HepG2 (cell line): Measurements from ENCODE around the gene RMI2. TPM values are rescaled to one million over a fixed set of nuclear protein-coding genes. Genes with fewer than 3 reads are reported as not detected.

Experiments
- CEBPG ChIP-seq: IDR thresholded peaks from 2 replicates; pipeline ENCODE4 v1.6.1; 2016
- GATAD2A ChIP-seq: IDR thresholded peaks from 2 replicates; pipeline ENCODE4 v1.6.1; 2016
- KAT7 ChIP-seq: IDR thresholded peaks from 2 replicates; pipeline ENCODE4 v1.6.1; 2018; ENCODE audit warnings: borderline replicate concordance, missing compliant biosample characterization
- NFATC3 ChIP-seq: sonication (generic); formaldehyde crosslinking; IDR thresholded peaks from 2 replicates; pipeline ENCODE4 v1.5.1; 2020; ENCODE audit warnings: mild to moderate bottlenecking, missing genetic modification reagents
- NFRKB ChIP-seq: fragments of 450-650 bp; IDR thresholded peaks from 2 replicates; pipeline ENCODE4 v1.6.1; 2017
- POGZ ChIP-seq: sonication (generic); formaldehyde crosslinking; IDR thresholded peaks from 2 replicates; pipeline ENCODE4 v1.4.0; 2020; ENCODE audit warnings: mild to moderate bottlenecking, missing genetic modification reagents
- RARA ChIP-seq: IDR thresholded peaks from 2 replicates; pipeline ENCODE4 v1.6.1; 2016; ENCODE audit warnings: missing genetic modification reagents, missing compliant biosample characterization
- RARG ChIP-seq: sonication (generic); formaldehyde crosslinking; IDR thresholded peaks from 2 replicates; pipeline ENCODE4 v1.4.0; 2020; ENCODE audit warnings: low read depth, mild to moderate bottlenecking, missing genetic modification reagents
- SNAI1 ChIP-seq: sonication (generic); formaldehyde crosslinking; IDR thresholded peaks from 2 replicates; pipeline ENCODE4 v1.5.0; 2020; ENCODE audit warnings: mild to moderate bottlenecking, missing genetic modification reagents, borderline replicate concordance
- SOX5 ChIP-seq: IDR thresholded peaks from 2 replicates; pipeline ENCODE4 v1.6.1; 2016; ENCODE audit warnings: borderline replicate concordance
- THYN1 ChIP-seq: sonication (generic); formaldehyde crosslinking; IDR thresholded peaks from 2 replicates; pipeline ENCODE4 v1.8.1; 2023; ENCODE audit warnings: low read depth, mild to moderate bottlenecking, moderate library complexity, missing genetic modification reagents, borderline replicate concordance
- ZC3H4 ChIP-seq: sonication (generic); formaldehyde crosslinking; IDR thresholded peaks from 2 replicates; pipeline ENCODE4 v1.4.0; 2020; ENCODE audit warnings: missing genetic modification reagents, borderline replicate concordance
- ZFP37 ChIP-seq: sonication (generic); formaldehyde crosslinking; IDR thresholded peaks from 2 replicates; pipeline ENCODE4 v1.4.0; 2020; ENCODE audit warnings: missing genetic modification reagents, borderline replicate concordance
- ZFP62 ChIP-seq: sonication (generic); formaldehyde crosslinking; IDR thresholded peaks from 2 replicates; pipeline ENCODE4 v1.4.0; 2020; ENCODE audit warnings: missing genetic modification reagents
- ZFX ChIP-seq: sonication (generic); formaldehyde crosslinking; IDR thresholded peaks from 2 replicates; pipeline ENCODE4 v1.4.0; 2020; ENCODE audit warnings: mild to moderate bottlenecking, low read depth, missing genetic modification reagents, moderate library complexity
- ZIK1 ChIP-seq: sonication (generic); formaldehyde crosslinking; IDR thresholded peaks from 2 replicates; pipeline ENCODE4 v1.5.0; 2020; ENCODE audit warnings: mild to moderate bottlenecking, low read depth, missing genetic modification reagents, borderline replicate concordance
- ZNF230 ChIP-seq: sonication (generic); formaldehyde crosslinking; IDR thresholded peaks from 2 replicates; pipeline ENCODE4 v1.4.0; 2020; ENCODE audit warnings: mild to moderate bottlenecking, missing genetic modification reagents
- ZNF264 ChIP-seq: sonication (generic); formaldehyde crosslinking; IDR thresholded peaks from 2 replicates; pipeline ENCODE4 v1.4.0; 2020; ENCODE audit warnings: missing genetic modification reagents
- ZNF331 ChIP-seq: sonication (generic); formaldehyde crosslinking; IDR thresholded peaks from 2 replicates; pipeline ENCODE4 v1.4.0; 2020; ENCODE audit warnings: missing genetic modification reagents
- ZNF782 ChIP-seq: sonication (generic); formaldehyde crosslinking; IDR thresholded peaks from 2 replicates; pipeline ENCODE4 v1.4.0; 2020; ENCODE audit warnings: missing genetic modification reagents, mild to moderate bottlenecking, borderline replicate concordance
- ZNF784 ChIP-seq: sonication (generic); formaldehyde crosslinking; IDR thresholded peaks from 2 replicates; pipeline ENCODE4 v1.5.1; 2020; ENCODE audit warnings: missing genetic modification reagents, mild to moderate bottlenecking, borderline replicate concordance
- ZNF788 ChIP-seq: sonication (generic); formaldehyde crosslinking; IDR thresholded peaks from 2 replicates; pipeline ENCODE4 v1.5.0; 2020; ENCODE audit warnings: mild to moderate bottlenecking, missing genetic modification reagents, borderline replicate concordance
- ZNF850 ChIP-seq: sonication (generic); formaldehyde crosslinking; conservative IDR thresholded peaks from 2 replicates; pipeline ENCODE4 v1.9.0; 2021; ENCODE audit warnings: mild to moderate bottlenecking, missing genetic modification reagents
- ZSCAN31 ChIP-seq: sonication (generic); formaldehyde crosslinking; IDR thresholded peaks from 2 replicates; pipeline ENCODE4 v1.5.0; 2020; ENCODE audit warnings: low read depth, mild to moderate bottlenecking, missing genetic modification reagents
- polyA plus RNA-seq, 8 experiments: library from polyadenylated mRNA; depleted of rRNA in 3 of 8; stranded (reverse) in 7 of 8; unstranded in 1 of 8; fragments of >200 nt; fragmentation: Illumina TruSeq in 4 of 8; extraction: Trizol in 4 of 8; gene quantifications; 2 replicates each; pipeline versions ENCODE4 v1.2.1 to v1.2.3, GENCODE V29; 2011 to 2016; ENCODE audit warnings: low read depth in 4 of 8, missing spikeins in 1 of 8, mixed read lengths in 1 of 8; ENCODE audit not compliant: insufficient read depth in 1 of 8
- total RNA-seq, 5 experiments: library from RNA; depleted of rRNA; stranded (reverse); fragments of >200 nt; fragmentation: Illumina TruSeq; extraction: Trizol; gene quantifications; 2 replicates each; pipeline ENCODE4 v1.2.3, GENCODE V29; 2016; ENCODE audit warnings: low read depth in 1 of 5
- TF ChIP-seq, protein P1 (sequence below): sonication (generic); formaldehyde crosslinking; IDR thresholded peaks from 2 replicates; pipeline ENCODE4 v1.4.0; 2020; ENCODE audit warnings: missing genetic modification reagents
- TF ChIP-seq, protein P2 (sequence below): sonication (generic); formaldehyde crosslinking; IDR thresholded peaks from 2 replicates; pipeline ENCODE4 v1.5.0; 2020; ENCODE audit warnings: mild to moderate bottlenecking, missing genetic modification reagents
- TF ChIP-seq, protein P3 (sequence below): IDR thresholded peaks from 2 replicates; pipeline ENCODE4 v1.6.1; 2018; ENCODE audit warnings: missing genetic modification reagents, mild to moderate bottlenecking, missing compliant biosample characterization

The RMI2 gene
- total and polyA plus RNA-seq, 2 of the 13 experiments (the other 11 are each of a cell fraction or from before 2014, with no cell fraction given) = 24.5 to 55.7 TPM

DNA sequence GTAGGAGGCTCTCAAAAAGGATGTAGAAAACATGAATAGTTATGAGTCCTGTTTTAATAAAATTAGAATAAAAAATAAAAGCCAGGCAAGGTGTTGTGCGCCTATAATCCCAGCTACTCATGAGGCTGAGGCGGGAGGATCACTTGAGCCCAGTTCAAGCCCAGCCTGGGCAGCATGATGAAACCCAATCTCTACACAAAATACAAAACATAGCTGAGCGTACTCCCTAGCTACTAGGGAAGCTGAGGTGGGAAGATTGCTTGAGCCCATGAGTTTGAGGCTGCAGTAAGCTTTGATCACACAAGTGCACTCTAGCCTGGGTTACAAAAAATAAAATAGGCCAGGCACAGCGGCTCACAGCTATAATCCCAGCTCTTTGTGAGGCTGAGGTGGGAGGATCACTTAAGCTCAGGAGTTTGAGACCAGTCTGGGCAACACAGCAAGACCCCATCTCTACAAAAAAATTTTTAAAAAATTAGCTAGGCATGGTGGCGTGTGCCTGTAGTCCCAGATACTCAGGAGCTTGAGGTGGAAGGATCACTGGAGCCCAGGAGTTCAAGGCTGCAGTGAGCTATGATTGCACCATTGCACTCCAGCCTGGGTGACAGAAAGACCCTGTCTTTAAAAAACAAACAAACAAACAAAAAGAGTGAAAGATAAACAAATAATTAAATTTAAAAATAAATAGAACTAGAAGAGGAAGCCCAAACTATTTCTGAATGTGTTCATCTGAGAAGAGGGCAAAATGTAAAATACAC lies 46.9 kb upstream of the RMI2 start (continued):
- TF ChIP-seq NFATC3 (CRISPR knock-in tag) (0 out of 2 replicates have a peak, but pooled peaks have one; percentile 28), ZNF784 (peak; percentile 35; the same call in 1 of the 2 replicates), ZNF782 (CRISPR knock-in tag) (no peak), ZNF850 (CRISPR knock-in tag) (no peak), RARA (CRISPR knock-in tag) (peak; percentile 64), ZC3H4 (no peak), GATAD2A (CRISPR knock-in tag) (peak; percentile 34; the same call in 1 of the 2 replicates), NFRKB (no peak), SNAI1 (CRISPR knock-in tag) (0 out of 2 replicates have a peak, but pooled peaks have one; percentile 60), ZNF788 (CRISPR knock-in tag) (no peak), ZNF331 (CRISPR knock-in tag) (no peak), SOX5 (no peak), ZFP37 (CRISPR knock-in tag) (0 out of 2 replicates have a peak, but pooled peaks have one; percentile 6), ZFX (CRISPR knock-in tag) (no peak), ZNF264 (0 out of 2 replicates have a peak, but pooled peaks have one; percentile 10), THYN1 (CRISPR knock-in tag) (no peak), KAT7 (peak; percentile 12; the same call in 1 of the 2 replicates), RARG (CRISPR knock-in tag) (no peak), CEBPG (CRISPR knock-in tag) (peak; percentile 68), ZSCAN31 (peak; percentile 37; the same call in 1 of the 2 replicates), ZNF230 (CRISPR knock-in tag) (no peak), POGZ (CRISPR knock-in tag) (0 out of 2 replicates have a peak, but pooled peaks have one; percentile 35), ZFP62 (CRISPR knock-in tag) (no peak), ZIK1 (CRISPR knock-in tag) (no peak)
- TF ChIP-seq, protein P1, sequence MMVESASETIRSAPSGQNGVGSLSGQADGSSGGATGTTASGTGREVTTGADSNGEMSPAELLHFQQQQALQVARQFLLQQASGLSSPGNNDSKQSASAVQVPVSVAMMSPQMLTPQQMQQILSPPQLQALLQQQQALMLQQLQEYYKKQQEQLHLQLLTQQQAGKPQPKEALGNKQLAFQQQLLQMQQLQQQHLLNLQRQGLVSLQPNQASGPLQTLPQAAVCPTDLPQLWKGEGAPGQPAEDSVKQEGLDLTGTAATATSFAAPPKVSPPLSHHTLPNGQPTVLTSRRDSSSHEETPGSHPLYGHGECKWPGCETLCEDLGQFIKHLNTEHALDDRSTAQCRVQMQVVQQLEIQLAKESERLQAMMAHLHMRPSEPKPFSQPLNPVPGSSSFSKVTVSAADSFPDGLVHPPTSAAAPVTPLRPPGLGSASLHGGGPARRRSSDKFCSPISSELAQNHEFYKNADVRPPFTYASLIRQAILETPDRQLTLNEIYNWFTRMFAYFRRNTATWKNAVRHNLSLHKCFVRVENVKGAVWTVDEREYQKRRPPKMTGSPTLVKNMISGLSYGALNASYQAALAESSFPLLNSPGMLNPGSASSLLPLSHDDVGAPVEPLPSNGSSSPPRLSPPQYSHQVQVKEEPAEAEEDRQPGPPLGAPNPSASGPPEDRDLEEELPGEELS (CRISPR knock-in tag) = peak; percentile 88
- TF ChIP-seq, protein P2, sequence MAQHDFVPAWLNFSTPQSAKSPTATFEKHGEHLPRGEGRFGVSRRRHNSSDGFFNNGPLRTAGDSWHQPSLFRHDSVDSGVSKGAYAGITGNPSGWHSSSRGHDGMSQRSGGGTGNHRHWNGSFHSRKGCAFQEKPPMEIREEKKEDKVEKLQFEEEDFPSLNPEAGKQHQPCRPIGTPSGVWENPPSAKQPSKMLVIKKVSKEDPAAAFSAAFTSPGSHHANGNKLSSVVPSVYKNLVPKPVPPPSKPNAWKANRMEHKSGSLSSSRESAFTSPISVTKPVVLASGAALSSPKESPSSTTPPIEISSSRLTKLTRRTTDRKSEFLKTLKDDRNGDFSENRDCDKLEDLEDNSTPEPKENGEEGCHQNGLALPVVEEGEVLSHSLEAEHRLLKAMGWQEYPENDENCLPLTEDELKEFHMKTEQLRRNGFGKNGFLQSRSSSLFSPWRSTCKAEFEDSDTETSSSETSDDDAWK (CRISPR knock-in tag) = no peak
- TF ChIP-seq, protein P3, sequence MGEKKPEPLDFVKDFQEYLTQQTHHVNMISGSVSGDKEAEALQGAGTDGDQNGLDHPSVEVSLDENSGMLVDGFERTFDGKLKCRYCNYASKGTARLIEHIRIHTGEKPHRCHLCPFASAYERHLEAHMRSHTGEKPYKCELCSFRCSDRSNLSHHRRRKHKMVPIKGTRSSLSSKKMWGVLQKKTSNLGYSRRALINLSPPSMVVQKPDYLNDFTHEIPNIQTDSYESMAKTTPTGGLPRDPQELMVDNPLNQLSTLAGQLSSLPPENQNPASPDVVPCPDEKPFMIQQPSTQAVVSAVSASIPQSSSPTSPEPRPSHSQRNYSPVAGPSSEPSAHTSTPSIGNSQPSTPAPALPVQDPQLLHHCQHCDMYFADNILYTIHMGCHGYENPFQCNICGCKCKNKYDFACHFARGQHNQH (CRISPR knock-in tag) = 0 out of 2 replicates have a peak, but pooled peaks have one; percentile 6
